Activated CD8-positive, alpha-beta memory T cell treated with anti-CD3 and anti-CD28 coated beads, Interleukin-2, amount 50 U/mL, for 48 hours (primary cell): ENCODE measurements around the gene PARM1.

Experiments
- DNase-seq: peaks from one replicate; pipeline ENCODE4 v3.0.0-alpha.2; 2020

Gene PARM1

GRCh38 chr4:74996996-74997395, 64.1 kb downstream of the PARM1 start:
- DNase-seq, result no peak

- DNase-seq, result no peak
Measured at GRCh38 chr4:74997948-74998729, 65.2 kb downstream of the PARM1 start.

GRCh38 chr4:74999714-75000309, 66.9 kb downstream of the PARM1 start:
- DNase-seq, result no peak

- no peak for DNase-seq
Measured at GRCh38 chr4:75001871-75002270, 69.0 kb downstream of the PARM1 start.

- DNase-seq, result no peak
Measured at GRCh38 chr4:75002381-75002780, 69.5 kb downstream of the PARM1 start.

GRCh38 chr4:75003979-75004378, 71.1 kb downstream of the PARM1 start:
- no peak for DNase-seq

GRCh38 chr4:75004755-75005668, 72.1 kb downstream of the PARM1 start:
- no peak for DNase-seq

GRCh38 chr4:75005727-75006126, 72.8 kb downstream of the PARM1 start:
- DNase-seq, result no peak

- DNase-seq, result no peak
Measured at GRCh38 chr4:75007891-75008290, 75.0 kb downstream of the PARM1 start.

GRCh38 chr4:75009138-75009537, 76.2 kb downstream of the PARM1 start:
- DNase-seq, result no peak

- DNase-seq, result no peak
Measured at GRCh38 chr4:75011131-75011795, 78.3 kb downstream of the PARM1 start.

- DNase-seq, result no peak
Measured at GRCh38 chr4:75015627-75016026, 82.7 kb downstream of the PARM1 start.

- no peak for DNase-seq
Measured at GRCh38 chr4:75016472-75016871, 83.6 kb downstream of the PARM1 start.

- DNase-seq, result no peak
Measured at GRCh38 chr4:75018811-75019479, 86.0 kb downstream of the PARM1 start.

GRCh38 chr4:75025431-75025830, 92.5 kb downstream of the PARM1 start:
- DNase-seq, result no peak

- DNase-seq, result no peak
Measured at GRCh38 chr4:75028196-75028854, 95.4 kb downstream of the PARM1 start.

GRCh38 chr4:75030028-75030427, 97.1 kb downstream of the PARM1 start:
- DNase-seq, result no peak

- no peak for DNase-seq
Measured at GRCh38 chr4:75030649-75031235, 97.8 kb downstream of the PARM1 start.

GRCh38 chr4:75031775-75032174, 98.9 kb downstream of the PARM1 start:
- DNase-seq, result no peak

GRCh38 chr4:75034523-75034922, 101.6 kb downstream of the PARM1 start:
- no peak for DNase-seq

- no peak for DNase-seq
Measured at GRCh38 chr4:75035321-75035720, 102.4 kb downstream of the PARM1 start.
